NCI-H2227 treated with DMSO at 0.1 percent for 48 hours (cell line): ENCODE data around the gene KISS1R.
"Not testable (repeated sequence)": the region's sequence is repeated elsewhere in the genome, so short reads cannot be mapped to it uniquely, and the experiment has no call there.

Source experiments
- DNase-seq: peaks from one replicate; lab custom pipeline; 2025; lab: John Stamatoyannopoulos, UW

Gene KISS1R

DNA sequence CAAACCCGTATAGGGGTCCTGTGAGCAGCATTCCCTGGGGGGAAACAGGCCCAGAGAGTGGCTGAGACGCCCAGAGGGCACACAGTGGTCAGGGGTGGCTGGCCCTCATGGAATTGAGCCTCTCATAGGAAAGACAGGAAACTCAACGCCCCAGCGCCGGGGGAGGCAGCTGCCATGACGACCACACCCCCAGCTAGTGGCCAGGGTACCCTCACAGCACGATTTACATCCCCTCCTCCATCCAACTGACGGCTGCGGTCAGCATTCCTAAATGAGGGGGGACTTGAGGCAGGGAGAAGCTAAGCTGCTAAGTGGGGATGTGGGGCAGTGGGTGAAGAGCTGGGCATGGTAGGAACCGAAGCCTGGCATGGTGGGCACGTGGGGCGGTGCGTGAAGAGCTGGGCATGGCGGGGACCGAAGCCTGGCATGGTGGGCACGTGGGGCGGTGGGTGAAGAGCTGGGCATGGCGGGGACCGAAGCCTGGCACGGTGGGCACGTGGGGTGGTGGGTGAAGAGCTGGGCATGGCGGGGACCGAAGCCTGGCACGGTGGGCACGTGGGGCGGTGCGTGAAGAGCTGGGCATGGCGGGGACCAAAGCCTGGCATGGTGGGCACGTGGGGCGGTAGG is 34.1 kb upstream of the KISS1R start:
- DNase-seq, result no peak

DNA sequence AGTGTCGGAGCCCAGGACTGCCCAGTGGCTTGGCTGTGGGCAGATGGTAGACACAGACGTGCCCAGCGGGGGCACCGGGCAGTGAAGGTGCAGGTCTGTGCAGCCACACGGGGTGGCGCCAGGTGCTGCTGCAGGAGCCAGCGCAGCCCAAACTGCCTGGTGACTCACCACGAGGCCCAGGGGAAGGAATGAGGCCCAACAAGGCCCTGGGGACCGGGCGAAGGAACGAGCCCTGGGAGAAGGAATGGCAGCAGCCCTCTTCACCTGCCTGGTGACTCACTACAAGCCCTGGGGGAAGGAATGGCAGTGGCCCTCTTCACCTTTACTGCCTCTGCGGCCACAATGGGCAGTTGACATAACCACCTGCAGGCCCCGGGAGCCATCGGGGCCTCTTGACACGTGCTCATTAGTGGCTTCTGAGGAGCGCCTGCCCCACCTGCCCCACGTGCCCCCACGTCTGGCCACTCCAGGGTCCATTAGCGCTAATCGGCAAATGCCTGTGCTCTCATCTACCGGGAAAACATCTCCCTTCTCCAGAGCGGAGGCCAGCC is 33.4 kb upstream of the KISS1R start:
- no peak for DNase-seq

DNA sequence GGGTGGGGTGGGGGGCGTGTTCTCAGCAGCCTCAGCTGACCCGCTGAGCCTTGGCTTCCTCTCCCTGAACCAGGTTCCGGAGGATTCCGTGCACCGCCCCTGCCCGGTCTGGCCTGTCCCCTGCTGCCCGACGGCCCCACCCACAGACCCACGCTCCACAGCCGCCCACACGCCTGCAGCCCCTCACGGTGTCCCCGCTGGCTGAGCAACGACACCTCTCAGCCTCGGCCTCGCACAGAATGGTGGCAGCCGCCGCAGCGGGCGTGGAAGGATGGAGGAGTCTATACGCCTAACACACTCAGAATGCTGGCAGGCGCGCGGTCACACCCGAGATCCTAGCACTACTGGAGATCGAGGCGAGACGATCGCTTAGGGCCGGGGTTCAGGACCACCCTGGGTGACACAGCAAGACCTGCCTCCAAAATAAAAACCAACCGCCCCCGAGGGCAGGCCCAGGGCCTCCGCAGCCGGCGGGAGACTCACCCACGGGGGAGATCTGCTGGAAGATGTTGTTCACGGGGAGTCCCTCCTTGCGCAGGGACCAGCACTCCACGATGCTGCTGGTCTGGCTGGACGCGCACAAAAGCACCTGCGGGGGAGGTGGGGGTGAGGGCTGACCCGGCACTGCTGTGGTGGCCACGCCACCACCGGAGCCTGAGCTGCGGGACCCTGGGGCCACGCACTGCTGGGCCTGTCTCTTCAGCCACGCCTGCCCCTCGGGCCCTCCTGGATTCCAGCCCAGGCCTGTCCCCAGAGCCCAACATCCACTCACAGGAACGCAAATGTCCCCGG is 32.5 kb upstream of the KISS1R start:
- DNase-seq, result no peak

DNA sequence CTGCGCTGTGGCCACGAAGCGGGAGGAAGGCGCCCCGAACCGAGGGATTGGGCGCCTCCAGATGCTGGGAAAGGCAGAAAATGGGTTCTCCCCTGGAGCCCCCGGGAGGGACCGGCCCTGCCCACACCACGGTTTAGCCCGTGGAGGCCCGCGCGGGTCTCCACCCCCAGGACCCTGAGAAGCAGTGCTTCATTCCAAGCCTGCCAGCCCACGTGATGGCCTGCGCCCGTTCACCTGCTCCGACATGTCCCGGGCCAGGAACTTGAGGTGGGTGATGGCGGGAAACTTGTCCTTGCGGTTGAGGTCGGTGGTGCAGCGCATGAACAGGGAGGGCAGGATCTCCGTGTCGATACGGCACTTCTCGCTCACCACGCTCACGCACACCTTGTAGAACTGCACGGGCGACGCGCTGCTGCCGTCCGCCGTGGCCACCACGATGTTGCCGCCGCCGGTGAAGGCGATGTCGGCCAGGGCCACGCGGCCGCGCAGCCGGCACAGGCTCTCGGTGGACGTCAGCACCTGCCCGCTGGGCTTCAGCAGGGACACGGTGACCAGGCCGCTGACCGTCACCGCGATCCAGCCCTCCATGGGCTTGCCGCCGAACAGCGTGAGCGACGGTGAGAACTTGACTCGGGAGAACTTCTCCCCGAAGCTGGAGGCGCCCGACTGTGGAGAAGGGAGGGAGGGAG is 31.5 kb upstream of the KISS1R start:
- DNase-seq, result no peak

DNA sequence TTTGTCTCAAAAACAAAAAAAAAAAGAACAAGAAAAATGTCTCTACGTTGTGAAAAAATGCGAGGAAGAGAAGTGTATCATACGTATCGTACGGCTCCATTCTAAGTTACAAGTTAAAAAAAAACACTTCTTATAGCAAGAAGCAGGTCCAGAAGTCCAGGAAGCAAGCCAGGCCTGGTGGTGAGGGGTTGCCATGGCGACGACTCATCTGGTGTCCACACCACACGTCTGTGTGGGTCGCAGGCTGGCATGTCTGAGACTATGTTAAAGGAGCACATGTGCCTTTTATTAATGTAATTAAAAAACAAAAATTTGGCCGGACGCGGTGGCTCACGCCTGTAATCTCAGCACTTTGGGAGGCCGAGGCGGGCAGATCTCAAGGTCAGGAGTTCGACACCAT is 30.1 kb upstream of the KISS1R start:
- no peak for DNase-seq

DNA sequence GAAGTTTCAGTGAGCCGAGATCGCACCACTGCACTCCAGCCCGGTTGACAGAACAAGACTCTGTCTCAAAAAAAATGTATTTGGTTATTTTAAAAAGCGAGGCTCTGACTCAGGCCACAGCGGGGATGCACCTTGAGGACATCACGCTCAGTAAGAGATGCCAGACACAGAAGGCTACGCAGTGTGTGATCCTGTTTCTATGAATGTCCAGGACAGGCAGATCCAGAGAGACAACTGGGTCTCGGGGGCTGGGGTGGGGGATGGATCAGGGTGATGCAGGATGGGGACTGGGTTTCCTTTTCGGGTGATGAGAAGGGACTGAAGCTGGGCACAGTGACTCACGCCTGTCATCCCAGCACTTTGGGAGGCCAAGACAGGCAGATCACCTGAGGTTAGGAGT is 29.5 kb upstream of the KISS1R start:
- no peak for DNase-seq

DNA sequence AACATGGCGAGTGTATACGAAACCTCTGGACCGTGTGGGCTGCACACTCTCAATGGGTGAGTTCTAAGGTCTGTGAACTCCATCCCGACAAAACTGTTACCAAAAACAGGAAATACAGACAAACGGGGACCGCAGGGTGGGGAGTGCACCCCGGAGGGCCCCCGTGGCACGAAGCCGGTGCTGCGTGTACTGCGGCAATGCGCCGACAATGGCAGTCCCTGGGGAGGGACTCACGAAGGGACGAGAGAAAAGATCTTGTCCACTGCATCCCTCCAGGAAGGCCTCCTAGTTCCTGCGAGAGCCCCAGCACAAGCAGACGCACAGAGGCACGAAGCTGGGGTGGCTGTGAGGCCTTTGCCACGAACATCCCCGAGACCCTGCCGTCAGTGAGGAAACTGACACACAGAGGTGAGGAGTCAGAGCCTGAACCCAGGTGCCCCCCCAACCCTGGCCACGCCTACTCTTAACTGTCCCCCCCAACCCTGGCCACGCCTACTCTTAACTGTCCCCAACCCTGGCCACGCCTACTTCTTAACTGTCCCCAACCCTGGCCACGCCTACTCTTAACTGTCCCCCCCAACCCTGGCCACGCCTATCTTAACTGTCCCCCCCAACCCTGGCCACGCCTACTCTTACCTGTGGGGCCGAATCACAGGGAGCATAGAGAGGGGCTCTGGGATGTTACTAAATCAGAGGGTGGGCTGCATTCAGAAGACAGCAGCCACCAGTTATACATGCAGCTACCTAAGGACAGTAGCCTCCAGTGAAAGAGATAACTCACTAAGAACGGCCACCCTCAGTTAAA is 28.4 kb upstream of the KISS1R start:
- DNase-seq, result no peak

DNA sequence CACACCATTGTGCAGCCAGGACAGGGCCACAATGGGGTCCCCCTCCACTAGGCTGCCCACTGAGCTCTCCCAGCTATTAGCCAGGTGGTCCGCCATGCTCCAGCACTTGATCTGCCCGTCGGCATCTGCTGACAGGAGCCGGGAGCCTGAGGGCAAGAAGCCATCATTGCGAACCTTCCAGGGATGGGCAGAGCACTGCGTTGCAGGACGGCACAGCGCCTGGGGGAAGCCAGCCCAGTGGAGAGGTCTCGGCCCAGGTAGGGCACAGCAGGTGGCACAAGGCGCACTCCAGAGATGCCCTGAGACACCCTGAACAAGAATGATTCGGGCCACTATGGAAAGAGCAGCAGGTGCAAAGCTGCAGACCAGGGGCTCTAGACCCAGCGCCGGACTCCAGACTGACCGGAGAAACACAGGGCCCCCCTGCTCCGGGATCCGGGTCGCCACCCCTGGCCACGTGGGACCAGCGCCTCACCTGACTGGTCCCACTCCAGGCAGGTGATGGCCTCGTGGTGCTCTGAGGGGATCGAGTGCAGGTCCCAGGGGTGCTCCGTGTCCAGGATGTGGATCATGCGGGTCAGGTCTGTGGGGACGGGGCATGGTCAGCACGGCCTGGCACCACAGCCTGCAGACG is 27.4 kb upstream of the KISS1R start:
- no peak for DNase-seq

DNA sequence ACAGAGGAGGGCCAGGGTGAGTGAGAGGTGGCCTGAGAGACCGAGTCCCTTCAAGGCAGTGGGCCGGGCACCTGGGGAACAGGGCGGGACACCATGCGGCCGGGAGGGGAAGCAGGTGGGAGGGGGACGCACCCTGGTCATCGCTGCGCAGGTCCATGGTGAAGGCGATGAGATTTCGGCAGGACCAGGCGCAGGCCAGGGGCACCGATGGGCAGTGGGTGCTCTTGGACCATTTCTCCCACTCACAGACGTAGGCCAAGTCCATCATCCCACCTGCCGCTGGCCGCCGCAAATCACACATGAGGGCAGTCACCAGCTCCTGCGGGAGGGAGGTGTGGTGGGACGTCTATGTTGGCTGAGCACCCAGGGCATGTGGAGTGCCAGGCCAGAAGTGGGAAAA is 26.3 kb upstream of the KISS1R start:
- DNase-seq, result no peak

DNA sequence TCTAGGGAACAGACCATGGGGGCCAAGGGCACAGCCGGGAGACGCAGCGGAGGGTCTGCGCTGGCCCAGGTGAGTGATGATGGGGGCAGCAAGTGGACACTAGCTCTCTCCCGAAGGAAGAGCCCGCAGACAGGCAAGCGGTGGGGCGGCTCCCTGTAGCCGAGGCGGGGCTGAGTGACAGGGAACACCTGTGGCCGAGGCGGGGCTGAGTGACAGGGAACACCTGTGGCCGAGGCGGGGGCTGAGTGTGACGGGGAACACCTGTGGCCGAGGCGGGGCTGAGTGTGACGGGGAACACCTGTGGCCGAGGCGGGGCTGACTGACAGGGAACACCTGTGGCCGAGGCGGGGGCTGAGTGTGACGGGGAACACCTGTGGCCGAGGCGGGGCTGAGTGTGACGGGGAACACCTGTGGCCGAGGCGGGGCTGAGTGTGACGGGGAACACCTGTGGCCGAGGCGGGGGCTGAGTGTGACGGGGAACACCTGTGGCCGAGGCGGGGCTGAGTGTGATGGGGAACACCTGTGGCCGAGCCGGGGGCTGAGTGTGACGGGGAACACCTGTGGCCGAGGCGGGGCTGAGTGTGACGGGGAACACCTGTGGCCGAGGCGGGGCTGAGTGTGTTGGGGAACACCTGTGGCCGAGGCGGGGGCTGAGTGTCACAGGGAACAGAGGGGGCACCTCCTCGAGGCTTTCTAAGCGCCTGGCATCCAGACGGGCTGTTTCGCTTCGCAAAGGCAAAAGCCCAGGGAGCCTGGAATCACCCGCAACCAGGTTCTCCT is 25.5 kb upstream of the KISS1R start:
- DNase-seq, result not testable (repeated sequence)

DNA sequence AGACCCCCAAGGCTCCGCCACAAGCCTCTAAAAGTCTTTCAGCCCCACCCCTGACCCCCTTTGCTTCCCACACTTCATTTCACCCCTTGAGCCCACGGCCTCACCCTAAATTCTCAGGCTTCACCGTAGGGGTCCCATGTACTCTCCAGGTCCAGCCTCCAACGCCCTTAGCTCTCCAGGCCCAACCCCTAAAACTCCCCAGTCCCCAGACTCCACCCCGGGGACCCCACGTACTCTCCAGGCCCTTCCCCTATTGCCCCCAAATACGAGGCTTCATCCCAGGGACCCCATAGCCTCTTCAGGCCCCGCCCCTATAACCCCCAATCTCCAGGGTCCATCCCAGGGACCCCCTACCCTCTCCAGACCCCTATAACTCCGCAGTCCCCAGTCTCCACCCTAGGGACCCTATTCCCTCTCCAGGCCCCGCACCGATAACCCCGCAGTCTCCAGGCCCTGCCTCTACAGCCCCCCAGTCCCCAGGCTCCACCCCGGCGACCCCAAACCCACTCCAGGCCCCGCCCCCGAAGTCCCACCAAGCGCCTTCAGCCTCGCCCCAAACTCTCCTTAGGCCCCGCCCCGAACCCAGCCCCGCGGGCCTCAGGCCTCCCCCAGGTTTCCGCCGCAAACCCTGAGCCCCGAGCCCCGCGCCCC is 24.8 kb upstream of the KISS1R start:
- no peak for DNase-seq

DNA sequence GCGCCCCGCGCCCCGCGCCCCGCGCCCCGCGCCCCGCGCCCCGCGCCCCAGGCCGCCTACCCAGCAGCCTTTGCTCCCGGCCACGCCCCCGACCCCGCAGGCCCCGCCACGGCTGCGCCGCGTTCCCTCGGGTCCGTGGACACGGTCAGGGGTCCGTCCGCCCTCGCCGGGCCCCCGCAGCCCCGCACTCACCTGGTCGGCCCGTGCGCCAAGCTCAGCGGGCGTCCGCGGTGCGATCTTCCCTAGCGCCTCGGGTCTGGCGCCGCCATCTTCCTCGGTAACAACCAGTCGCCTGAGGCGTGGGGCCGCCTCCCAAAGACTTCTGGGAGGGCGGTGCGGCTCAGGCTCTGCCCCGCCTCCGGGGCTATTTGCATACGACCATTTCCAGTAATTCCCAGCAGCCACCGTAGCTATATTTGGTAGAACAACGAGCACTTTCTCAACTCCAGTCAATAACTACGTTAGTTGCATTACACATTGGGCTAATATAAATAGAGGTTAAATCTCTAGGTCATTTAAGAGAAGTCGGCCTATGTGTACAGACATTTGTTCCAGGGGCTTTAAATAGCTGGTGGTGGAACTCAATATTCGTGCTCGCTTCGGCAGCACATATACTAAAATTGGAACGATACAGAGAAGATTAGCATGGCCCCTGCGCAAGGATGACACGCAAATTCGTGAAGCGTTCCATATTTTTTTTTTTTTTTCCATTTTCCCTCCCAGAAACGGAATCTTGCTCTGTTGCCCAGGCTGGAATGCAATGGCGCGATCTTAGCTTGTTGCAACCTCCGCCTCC is 24.0 kb upstream of the KISS1R start, which contains the start of the genes MED16 and RNU6-9:
Gene MED16, minus strand, starts transcription at position 294 of the 796 bp plus-strand sequence. CDS start 2,056 bp downstream, outside the sequence.
Gene RNU6-9, plus strand, starts transcription at position 591 of the 796 bp plus-strand sequence.
- peak; percentile 89 for DNase-seq

DNA sequence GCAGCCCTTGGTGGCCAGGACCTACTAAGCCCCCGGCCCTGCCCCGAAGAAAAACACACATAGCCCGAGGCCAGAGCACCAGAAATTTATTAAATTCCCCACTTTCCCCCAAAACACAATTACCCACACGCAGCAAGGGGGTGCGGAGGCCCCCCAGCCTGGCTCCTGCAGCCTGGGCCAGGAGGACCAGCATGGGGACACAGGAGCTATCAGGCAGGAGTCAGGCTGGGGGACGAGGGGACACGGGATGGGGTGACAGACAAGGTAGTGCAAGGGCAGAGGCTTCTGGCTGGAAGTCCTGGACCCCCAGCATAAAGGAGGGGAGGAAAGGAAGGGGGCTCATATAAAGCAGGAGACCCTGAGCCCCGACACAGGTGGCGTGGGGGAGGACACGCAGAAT is 20.7 kb upstream of the KISS1R start:
- DNase-seq, result no peak

DNA sequence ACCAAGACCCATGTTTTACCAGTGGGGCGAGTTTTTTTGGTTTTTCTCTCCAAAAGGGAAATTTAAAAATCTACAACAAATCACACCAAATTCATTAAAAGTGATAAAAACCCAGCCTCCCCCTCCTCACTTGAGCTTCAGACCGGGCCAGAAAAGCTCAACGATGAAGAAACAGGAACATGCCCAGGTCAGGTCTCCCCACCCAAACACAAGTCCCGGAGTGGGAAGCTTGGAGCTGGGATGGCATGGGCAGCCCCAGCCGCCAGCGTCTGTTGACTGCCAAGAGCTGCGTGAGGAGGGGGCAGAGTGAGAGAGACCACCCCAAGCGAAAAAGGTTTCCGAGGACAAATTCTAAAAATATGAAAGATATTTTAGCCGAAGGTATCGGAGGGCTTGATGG is 20.1 kb upstream of the KISS1R start:
- DNase-seq, result no peak

DNA sequence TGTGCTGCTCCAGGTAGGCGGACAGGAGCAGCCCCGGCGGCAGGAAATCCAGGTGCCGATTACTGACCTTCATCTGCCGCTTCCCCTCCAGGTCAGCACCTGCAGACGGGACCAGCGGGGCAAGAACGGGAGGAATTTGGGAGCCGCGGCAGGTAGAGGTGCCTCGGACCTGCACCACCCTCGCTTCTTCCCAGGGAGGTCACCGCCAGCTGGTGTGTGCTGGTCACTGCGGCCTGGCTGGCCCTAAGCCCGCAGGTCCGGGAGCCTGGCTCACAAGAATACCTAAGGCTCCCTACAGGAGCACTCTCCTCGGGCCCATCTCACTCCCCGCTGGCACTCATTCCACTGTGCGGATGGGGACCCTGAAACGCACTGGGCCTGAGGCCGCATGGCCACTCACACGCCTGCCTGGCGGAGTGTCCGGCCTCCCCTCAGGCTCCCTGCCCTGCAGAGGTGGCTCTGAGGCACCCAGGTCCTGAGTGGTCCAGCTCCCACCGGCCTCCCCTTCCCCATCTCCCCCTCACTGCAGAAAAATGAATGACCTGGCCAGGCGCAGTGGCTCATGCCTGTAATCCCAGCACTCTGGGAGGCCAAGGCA is 19.6 kb upstream of the KISS1R start:
- no peak for DNase-seq

DNA sequence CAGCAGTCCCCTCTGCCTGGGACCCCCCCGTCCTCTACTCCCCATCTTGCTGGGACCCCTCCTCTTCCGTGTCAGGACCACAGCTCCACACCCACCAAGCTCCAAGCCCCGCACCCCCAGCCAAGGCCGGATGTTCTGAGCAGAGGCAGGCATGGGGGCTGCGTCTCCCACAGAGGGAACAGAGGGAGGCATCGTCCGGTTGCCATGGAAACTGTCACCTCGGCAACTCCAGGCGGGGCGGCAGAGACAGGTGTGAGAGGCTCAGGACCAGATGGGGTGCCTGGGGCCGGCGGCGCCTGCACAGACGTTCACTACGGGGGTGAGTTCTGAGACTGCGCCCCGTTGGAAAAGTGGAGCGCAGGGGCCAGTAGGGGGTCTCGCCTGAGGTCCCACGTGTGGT is 18.5 kb upstream of the KISS1R start:
- peak; percentile 25 for DNase-seq

DNA sequence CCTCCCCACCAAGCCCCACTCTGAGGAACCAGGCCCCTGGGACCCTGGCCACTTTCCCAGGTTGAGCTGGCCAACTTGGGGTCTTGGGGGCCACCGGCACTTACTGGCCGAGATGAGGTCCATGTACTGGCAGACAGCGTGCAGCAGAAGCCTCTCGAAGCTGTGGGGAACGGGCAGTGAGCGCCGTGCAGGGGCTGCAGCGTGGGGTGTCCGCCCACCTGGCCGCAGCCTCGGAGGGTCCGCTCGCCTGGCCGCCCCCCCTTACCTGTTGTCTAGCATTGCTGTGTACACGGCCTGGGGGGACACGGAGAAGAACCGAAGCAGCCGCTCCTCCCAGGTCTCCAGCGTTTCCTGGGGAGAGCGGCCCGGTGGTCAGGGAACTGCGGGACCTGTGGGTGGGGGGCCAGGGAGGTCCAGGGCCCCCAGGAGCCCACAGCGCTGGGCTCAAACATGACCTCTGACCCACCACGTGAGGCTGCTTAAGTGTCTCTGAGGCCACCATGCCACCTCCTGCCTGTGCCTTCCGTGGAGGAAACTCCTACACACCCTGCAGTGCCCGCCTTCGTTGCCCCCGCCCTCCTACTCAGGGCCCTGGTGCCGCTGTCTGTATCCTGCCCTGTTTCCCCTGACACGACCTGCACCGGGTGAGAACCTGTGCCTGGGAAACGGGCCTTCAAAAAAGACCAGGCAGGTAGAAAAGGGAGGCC is 17.6 kb upstream of the KISS1R start:
- DNase-seq, result no peak

DNA sequence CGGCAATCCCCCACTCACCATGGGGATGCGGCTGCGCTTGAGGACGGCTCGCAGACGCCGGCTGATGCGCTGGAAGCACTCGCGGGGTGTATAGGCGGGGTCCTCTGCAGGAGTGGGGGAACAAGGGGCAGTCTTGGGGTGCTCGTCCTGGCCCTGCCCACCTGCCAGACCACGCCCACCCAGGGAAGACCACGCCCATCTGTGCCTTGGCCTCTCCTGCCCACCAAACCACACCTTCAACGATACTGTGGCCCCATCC is 17.2 kb upstream of the KISS1R start:
- DNase-seq, result no peak
